ENCODE measurements around the gene TM7SF3. TPM values are rescaled to one million over a fixed set of nuclear protein-coding genes. Genes with fewer than 3 reads are reported as not detected.

TM7SF3 gene
- total and polyA plus RNA-seq, 2 donors (not counting 3 experiments of a cell fraction or from before 2014, with no cell fraction given) = 54.8 to 70.7 TPM

GRCh38 chr12:26994109-26994508 is 20.1 kb downstream of the TM7SF3 start:
- dilution Hi-C loops (cut with MboI; ENCODE audit: extremely low pct_ligation_motif_present, low sequenced_read_pairs) = no loop called here

More at GRCh38 chr12:26994109-26994508, 20.1 kb downstream of the TM7SF3 start:
- no peak overlapping the region for H2AFZ ChIP-seq (ENCODE audit: low read depth, low read length)
- CTCF ChIA-PET = interaction anchor here (1.5 kb wide), 1 partner anchor 12 kb away, joined by 3 read pairs; no protein-coding TSS in a partner anchor
- H3K27me3 ChIP-seq (ENCODE audit: control insufficient read depth in 2 of 2, insufficient read depth in 2 of 2, low read length in 2 of 2) = no peaks in the 10 kb centered on the region
- no peaks in the 10 kb centered on the region for H4K20me1 ChIP-seq (replicated peaks; ENCODE audit: control insufficient read depth, extremely low read depth, insufficient read depth, low read length)
- no peaks in the 10 kb centered on the region for H3K79me2 ChIP-seq (ENCODE audit: control insufficient read depth, insufficient read depth, low read length)
- H3K4me2 ChIP-seq (ENCODE audit: insufficient read depth, low read length) = no peak overlapping the region
- no peak for DNase-seq (ENCODE audit: low read depth, low spot score)
- peaks cover 4 to 5% of the 10 kb centered on the region in 2 experiments for H3K36me3 ChIP-seq (ENCODE audit: control insufficient read depth in 2 of 2, extremely low read depth in 1 of 2, insufficient read depth in 2 of 2, low read length in 2 of 2)
- H3K9me3 ChIP-seq (replicated peaks; ENCODE audit: control insufficient read depth, insufficient read depth, low read length) = no peaks in the 10 kb centered on the region
- POLR2A ChIA-PET = no interaction called here
- intact Hi-C loops (cut with micrococcal nuclease) = no loop called here
- no peak overlapping the region for H3K27ac ChIP-seq (ENCODE audit: insufficient read depth, low read depth, low read length)
- no peaks in the 10 kb centered on the region for H3K4me1 ChIP-seq (ENCODE audit: control insufficient read depth, extremely low read depth, insufficient read depth, low read length)
- no peak overlapping the region for H3K4me3 ChIP-seq (replicated peaks in 1 of 3; ENCODE audit: insufficient read depth in 1 of 3, low read depth in 1 of 3, low read length in 3 of 3)
- FAIRE-seq = no peak
- no peak overlapping the region for H3K9ac ChIP-seq (replicated peaks; ENCODE audit: extremely low read depth, insufficient read depth, low read length)
- no TSS peak for BruUV-seq (replicated peaks)
- TF ChIP-seq FOS (IDR thresholded peaks at IDR 0.05; ENCODE audit: borderline replicate concordance, insufficient read depth, low read length) (no peak), POLR2A (IDR thresholded peaks at IDR 0.05; ENCODE audit: low read depth, low read length) (no peak), EZH2 (IDR thresholded peaks at IDR 0.05; ENCODE audit: borderline replicate concordance, low read depth, low read length, severe bottlenecking) (no peak), POLR2AphosphoS5 (IDR thresholded peaks at IDR 0.05; ENCODE audit: insufficient read depth, low read depth, low read length) (no peak), MAX (IDR thresholded peaks at IDR 0.05; ENCODE audit: insufficient read depth, insufficient read length) (no peak), CTCF (IDR thresholded peaks at IDR 0.05; ENCODE audit: extremely low read depth in 1 of 2, insufficient read depth in 1 of 2, low read depth in 1 of 2, low read length in 2 of 2) (no peak), JUN (IDR thresholded peaks at IDR 0.05; ENCODE audit: borderline replicate concordance, insufficient read depth, insufficient read length, low read depth) (no peak), MYC (IDR thresholded peaks at IDR 0.05; ENCODE audit: low read depth, low read length) (no peak), GATA2 (IDR thresholded peaks at IDR 0.05; ENCODE audit: insufficient read depth, insufficient read length, low read depth, low read length) (no peak)
- H3K9me1 ChIP-seq (replicated peaks; ENCODE audit: control insufficient read depth, extremely low read depth, insufficient read depth, low read length) = no peaks in the 10 kb centered on the region

All from endothelial cell of umbilical vein (primary cell).